Gastroesophageal sphincter (tissue), 4 donors: Measurements from ENCODE around the gene CEBPE. TPM values are rescaled to one million over a fixed set of nuclear protein-coding genes. Genes with fewer than 3 reads are reported as not detected.
A peak's percentile ranks its signal among the peaks of the same experiment; 100 is the strongest.

Experiments used
- ATAC-seq: fragments of 150-250 bp; one replicate; pipeline ENCODE4 v1.9.1; 2016; ENCODE audit warnings: mild to moderate bottlenecking, moderate library complexity
- H3K27ac ChIP-seq, 4 donors: fragments of 200-600 bp; sonication (generic) in 3 of 4; 1 replicate in 3 of 4; 2 replicates in 1 of 4; pipeline ENCODE4 v1.5.1; 2016 to 2019
- H3K27me3 ChIP-seq: fragments of 200-600 bp; sonication (generic); one replicate; pipeline ENCODE4 v1.5.1; 2019
- H3K36me3 ChIP-seq, 2 donors: fragments of 200-600 bp; sonication (generic); one replicate each; pipeline ENCODE4 v1.5.1; 2019; ENCODE audit warnings: control low read depth in 1 of 2
- H3K4me1 ChIP-seq, 3 donors: fragments of 200-600 bp; sonication (generic); 1 replicate in 2 of 3; 2 replicates in 1 of 3; pipeline ENCODE4 v1.5.1; 2016 to 2019; ENCODE audit warnings: control low read depth in 2 of 3
- H3K4me3 ChIP-seq, 2 donors: fragments of 200-600 bp; sonication (generic); one replicate each; pipeline ENCODE4 v1.5.1; 2019; ENCODE audit warnings: mild to moderate bottlenecking in 1 of 2, moderate library complexity in 1 of 2
- H3K9me3 ChIP-seq, 3 donors: fragments of 200-600 bp; sonication (generic); one replicate each; pipeline ENCODE4 v1.5.1; 2017 to 2019; ENCODE audit warnings: control low read depth in 2 of 3
- CTCF ChIP-seq, 4 experiments: fragments of 200-600 bp in 2 of 4; fragments of 450-650 bp in 2 of 4; sonication (generic) in 1 of 4; IDR thresholded peaks; one replicate each; pipeline ENCODE4 v1.5.1; 2017 to 2019; ENCODE audit warnings: antibody characterized with exemption in 4 of 4, mild to moderate bottlenecking in 2 of 4, moderate library complexity in 2 of 4
- EP300 ChIP-seq: sonication (generic); formaldehyde crosslinking; IDR thresholded peaks from one replicate; pipeline ENCODE4 v1.6.1; 2017; ENCODE audit warnings: antibody characterized with exemption, mild to moderate bottlenecking
- POLR2A ChIP-seq, 2 donors: fragments of 450-650 bp; IDR thresholded peaks; one replicate each; pipeline ENCODE4 v1.6.1; 2017; ENCODE audit warnings: antibody characterized with exemption in 2 of 2, mild to moderate bottlenecking in 2 of 2, moderate library complexity in 1 of 2
- POLR2AphosphoS5 ChIP-seq: sonication (generic); formaldehyde crosslinking; IDR thresholded peaks from one replicate; pipeline ENCODE4 v1.6.1; 2017; ENCODE audit warnings: antibody characterized with exemption
- WGBS, 2 donors: methylation state at CpG; one replicate each; pipeline ENCODE4 v1.1.5; 2018; ENCODE audit warnings: low coverage in 1 of 2; 5-methylcytosine and 5-hydroxymethylcytosine counted together
- total RNA-seq, 4 donors: library from RNA; depleted of rRNA; stranded (reverse); fragments of >200 nt; gene quantifications; one replicate each; pipeline ENCODE4 v1.1.0, GENCODE V29; 2016

Gene CEBPE
- total RNA-seq = not detected

- no peak within 1 kb of the TSS for H3K27ac ChIP-seq
- peaks cover 0 to 20% (median 0%) of the 10 kb centered on the region in 3 donors for H3K4me1 ChIP-seq
These were observed at the start of gene CEBPE for GRCh38 chr14:23118506-23119362. Gene CEBPE (minus strand): TSS chr14:23119255. CDS start chr14:23119091, 164 bp downstream.

GRCh38 chr14:23168246-23168645 is 49.2 kb upstream of the CEBPE start:
- Histone ChIP-seq H3K4me3 (no peak overlapping the region), H3K4me1 (peaks cover 0 to 33% (median 0%) of the 10 kb centered on the region in 3 donors), H3K9me3 (no peaks in the 10 kb centered on the region), H3K27me3 (no peaks in the 10 kb centered on the region), H3K36me3 (peaks cover 0 to 52% of the 10 kb centered on the region in 2 donors), H3K27ac (peak overlapping the region in 3 of 4 donors; percentile 53 to 66 (median 61))
- peak; percentile 74 for ATAC-seq
- 13 to 14% methylated on average over 1 to 2 of the region's 2 CpGs for WGBS, 2 donors
- TF ChIP-seq POLR2AphosphoS5 (peak; percentile 89), POLR2A (IDR thresholded peaks at IDR 0.05) (no peak), EP300 (no peak), CTCF (IDR thresholded peaks at IDR 0.05) (no peak)

More at GRCh38 chr14:23118506-23119362, at the start of gene CEBPE:
- Histone ChIP-seq H3K27me3 (peaks cover 33% of the 10 kb centered on the region), H3K36me3 (no peaks in the 10 kb centered on the region), H3K4me3 (no peak within 1 kb of the TSS), H3K9me3 (no peaks in the 10 kb centered on the region)
- 40 to 70% methylated on average over 1 to 5 of the region's 32 CpGs for WGBS, 2 donors
- no peak for ATAC-seq
- peak in 1 of 2 donors; percentile 9 for TF ChIP-seq POLR2A (IDR thresholded peaks at IDR 0.05)
- no peak for TF ChIP-seq CTCF (IDR thresholded peaks at IDR 0.05)
- TF ChIP-seq POLR2AphosphoS5 = no peak

- TF ChIP-seq CTCF (IDR thresholded peaks at IDR 0.05) = no peak
- peak overlapping the region in 3 of 4 donors; percentile 53 to 66 (median 61) for H3K27ac ChIP-seq
- 69 to 77% methylated on average over 3 to 8 of the region's 9 CpGs for WGBS, 2 donors
These were observed 48.2 kb upstream of the CEBPE start for GRCh38 chr14:23167116-23167847.

GRCh38 chr14:23164949-23165348 is 45.9 kb upstream of the CEBPE start:
- H3K27ac ChIP-seq = no peak overlapping the region
- H3K27me3 ChIP-seq = no peaks in the 10 kb centered on the region
- H3K9me3 ChIP-seq = no peaks in the 10 kb centered on the region
- TF ChIP-seq POLR2A (IDR thresholded peaks at IDR 0.05) (no peak), EP300 (no peak), CTCF (IDR thresholded peaks at IDR 0.05) (no peak), POLR2AphosphoS5 (no peak)
- 87 to 92% methylated on average over 2 to 5 of the region's 5 CpGs for WGBS, 2 donors
- peaks cover 0 to 53% of the 10 kb centered on the region in 2 donors for H3K36me3 ChIP-seq
- H3K4me3 ChIP-seq = no peak overlapping the region
- peaks cover 0 to 35% (median 0%) of the 10 kb centered on the region in 3 donors for H3K4me1 ChIP-seq
- no peak for ATAC-seq

More at GRCh38 chr14:23167116-23167847, 48.2 kb upstream of the CEBPE start:
- Histone ChIP-seq H3K4me1 (peaks cover 0 to 31% (median 0%) of the 10 kb centered on the region in 3 donors), H3K27me3 (no peaks in the 10 kb centered on the region), H3K36me3 (peaks cover 0 to 62% of the 10 kb centered on the region in 2 donors), H3K9me3 (no peaks in the 10 kb centered on the region), H3K4me3 (no peak overlapping the region)
- no peak for ATAC-seq
